K562 (cell line): Measurements from ENCODE around the gene NOD2. TPM values are rescaled to one million over a fixed set of nuclear protein-coding genes. Genes with fewer than 3 reads are reported as not detected.

ENCODE experiments used
- ATAC-seq: fragments of 200-7000 bp; cut with Tn5 transposase; 3 replicates; pipeline ENCODE4 v1.9.1; 2020; ENCODE audit warnings: moderate library complexity
- BruUV-seq: library from RNA; stranded (reverse); fragments of 400-500 nt; replicated peaks from 2 replicates; lab custom pipeline; 2021; lab: Mats Ljungman, UMichigan
- CTCF ChIA-PET: fragments of 300-600 bp; formaldehyde crosslinking; extraction: SDS; loops from one replicate; lab custom pipeline; 2021; ENCODE audit warnings: low intra/inter-chr PET ratio; lab: Yijun Ruan, JAX
- POLR2A ChIA-PET: fragments of 300-600, 350-650 bp; sonication (Branson Sonifier 250); formaldehyde crosslinking; extraction: SDS; loops from one replicate; lab custom pipeline; 2021; ENCODE audit warnings: antibody characterized with exemption, inconsistent platforms; lab: Yijun Ruan, JAX
- DNase-seq, 4 experiments: peaks; one replicate each; pipeline versions ENCODE4 v3.0.0 to v3.0.0-alpha.2; 2011 to 2018; ENCODE audit warnings: low spot score in 3 of 4, mixed read lengths in 3 of 4; ENCODE audit errors: extremely low read depth in 1 of 4
- FAIRE-seq: peaks from 2 replicates; lab custom pipeline; 2011; peaks lifted over from hg19 to GRCh38; lab: Jason Lieb, UNC
- H2AFZ ChIP-seq: 2 replicates; pipeline ENCODE4 v1.6.0; 2011; ENCODE audit warnings: low read depth, low read length, control low read depth, inconsistent platforms
- H3K27ac ChIP-seq: fragments of 200-600 bp; 3 replicates; pipeline ENCODE4 v1.8.0; 2011; ENCODE audit warnings: low read depth, mild to moderate bottlenecking, control low read depth, inconsistent platforms, low read length, moderate library complexity, mixed read lengths; ENCODE audit errors: extremely low read depth
- H3K27me3 ChIP-seq, 2 experiments: fragments of 300-600 bp in 1 of 2; 2 replicates in 1 of 2; 3 replicates in 1 of 2; pipeline versions ENCODE4 v1.6.0 to v1.8.0; 2011; ENCODE audit warnings: inconsistent platforms in 2 of 2, low read length in 2 of 2, mild to moderate bottlenecking in 1 of 2, mixed read lengths in 1 of 2, moderate library complexity in 1 of 2; ENCODE audit not compliant: control insufficient read depth in 2 of 2, insufficient read depth in 2 of 2
- H3K36me3 ChIP-seq: fragments of 300-600 bp; 3 replicates; pipeline ENCODE4 v1.8.0; 2011; ENCODE audit warnings: mild to moderate bottlenecking, low read length, inconsistent platforms; ENCODE audit not compliant: control insufficient read depth, insufficient read depth
- H3K4me1 ChIP-seq, 2 experiments: fragments of 200-600 bp in 1 of 2; replicated peaks in 1 of 2; 2 replicates in 1 of 2; 3 replicates in 1 of 2; pipeline versions ENCODE4 v1.5.1 to v1.8.0; 2011; ENCODE audit warnings: inconsistent platforms in 2 of 2, low read length in 2 of 2, mild to moderate bottlenecking in 1 of 2, mixed read lengths in 1 of 2, moderate library complexity in 1 of 2; ENCODE audit not compliant: control insufficient read depth in 2 of 2, insufficient read depth in 2 of 2
- H3K4me2 ChIP-seq: 2 replicates; pipeline ENCODE4 v1.6.1; 2011; ENCODE audit warnings: low read length, control low read depth, inconsistent platforms, mixed read lengths; ENCODE audit not compliant: insufficient read depth
- H3K4me3 ChIP-seq: fragments of 200-600 bp; sonication (generic), shearing (Covaris generic); 2 replicates; pipeline ENCODE4 v1.5.1; 2016; ENCODE audit warnings: control low read depth, inconsistent platforms
- H3K79me2 ChIP-seq: fragments of 200-600 bp; 3 replicates; pipeline ENCODE4 v1.8.0; 2011; ENCODE audit warnings: low read length, inconsistent platforms; ENCODE audit not compliant: control insufficient read depth, insufficient read depth
- H3K9ac ChIP-seq, 2 experiments: 2 replicates each; pipeline versions ENCODE4 v1.6.0 to v1.6.1; 2011; ENCODE audit warnings: low read depth in 2 of 2, low read length in 2 of 2, control low read depth in 1 of 2, inconsistent platforms in 1 of 2, mild to moderate bottlenecking in 1 of 2, mixed read lengths in 1 of 2; ENCODE audit not compliant: insufficient read depth in 1 of 2
- H3K9me1 ChIP-seq: one replicate; pipeline ENCODE4 v1.6.0; 2011; ENCODE audit warnings: inconsistent platforms, mild to moderate bottlenecking, low read length, moderate library complexity; ENCODE audit not compliant: control insufficient read depth, insufficient read depth
- H3K9me3 ChIP-seq: replicated peaks from 2 replicates; pipeline ENCODE4 v1.5.1; 2011; ENCODE audit warnings: low read depth, low read length, inconsistent platforms; ENCODE audit not compliant: control insufficient read depth, insufficient read depth
- H4K20me1 ChIP-seq: replicated peaks from 2 replicates; pipeline ENCODE4 v1.6.1; 2011; ENCODE audit warnings: low read length, inconsistent platforms, mixed read lengths; ENCODE audit not compliant: control insufficient read depth, insufficient read depth
- CHD1 ChIP-seq: fragments of 200-600 bp; sonication (generic); IDR thresholded peaks from one replicate; pipeline ENCODE4 v1.6.1; 2012; ENCODE audit warnings: mild to moderate bottlenecking, moderate library complexity, low read length, inconsistent platforms
- ELF1 ChIP-seq: fragments of 200-800 bp; sonication (Bioruptor generic); IDR thresholded peaks from 2 replicates; pipeline ENCODE4 v1.6.1; 2016; ENCODE audit warnings: missing genetic modification characterization, missing compliant biosample characterization
- FOXM1 ChIP-seq, 2 experiments: fragments of 450-650 bp in 1 of 2; sonication (generic) in 1 of 2; formaldehyde crosslinking in 1 of 2; IDR thresholded peaks; 2 replicates each; pipeline versions ENCODE4 v1.6.1 to v1.9.0; 2017 to 2022; ENCODE audit warnings: low read depth in 2 of 2, mild to moderate bottlenecking in 2 of 2, missing genetic modification reagents in 1 of 2, moderate library complexity in 1 of 2
- HNRNPUL1 ChIP-seq: fragments of 200-400 bp; formaldehyde crosslinking; IDR thresholded peaks from 2 replicates; pipeline ENCODE4 v1.6.1; 2017; ENCODE audit warnings: low read length
- KHSRP ChIP-seq: fragments of 450-650 bp; IDR thresholded peaks from 2 replicates; pipeline ENCODE4 v1.6.1; 2017
- MECOM ChIP-seq: fragments of 250-450 bp; sonication (Bioruptor Pico); IDR thresholded peaks from 2 replicates; pipeline ENCODE4 v1.8.0; 2022; ENCODE audit warnings: inconsistent platforms
- NCOA6 ChIP-seq: fragments of 450-650 bp; IDR thresholded peaks from 2 replicates; pipeline ENCODE4 v1.6.1; 2017; ENCODE audit warnings: mild to moderate bottlenecking
- NELFE ChIP-seq: IDR thresholded peaks from 2 replicates; pipeline ENCODE4 v1.6.1; 2011; ENCODE audit warnings: mild to moderate bottlenecking; ENCODE audit not compliant: insufficient read depth, insufficient read length
- NR2C1 ChIP-seq, 2 experiments: fragments of 450-650 bp; IDR thresholded peaks; 2 replicates each; pipeline ENCODE4 v1.6.1; 2017; ENCODE audit warnings: mild to moderate bottlenecking in 2 of 2, antibody characterized with exemption in 1 of 2, inconsistent platforms in 1 of 2, missing compliant biosample characterization in 1 of 2, missing genetic modification characterization in 1 of 2
- RBBP5 ChIP-seq: fragments of 200-600 bp; sonication (generic); IDR thresholded peaks from 2 replicates; pipeline ENCODE4 v1.6.1; 2012; ENCODE audit warnings: borderline replicate concordance, mild to moderate bottlenecking, low read length, control low read depth, inconsistent platforms; ENCODE audit not compliant: insufficient read depth, poor library complexity, severe bottlenecking
- XRCC5 ChIP-seq: fragments of 200-400 bp; formaldehyde crosslinking; IDR thresholded peaks from 2 replicates; pipeline ENCODE4 v1.6.1; 2017; ENCODE audit warnings: low read depth, mild to moderate bottlenecking, low read length
- ZNF274 ChIP-seq: IDR thresholded peaks from 2 replicates; pipeline ENCODE4 v1.6.1; 2011; ENCODE audit warnings: low read depth, mild to moderate bottlenecking, low read length, moderate library complexity, borderline replicate concordance
- ZNF408 ChIP-seq: fragments of 250-450 bp; sonication (Bioruptor Pico); IDR thresholded peaks from 2 replicates; pipeline ENCODE4 v1.4.0; 2020; ENCODE audit warnings: low read depth, mild to moderate bottlenecking, moderate library complexity
- ZNF436 ChIP-seq: fragments of 250-450, 450-650 bp; sonication (Bioruptor Pico); formaldehyde crosslinking; IDR thresholded peaks from 2 replicates; pipeline ENCODE4 v1.7.0; 2020; ENCODE audit warnings: mild to moderate bottlenecking
- ZNF586 ChIP-seq: fragments of 450-650 bp; formaldehyde crosslinking; conservative IDR thresholded peaks from 2 replicates; pipeline ENCODE4 v1.4.0; 2020; ENCODE audit warnings: mild to moderate bottlenecking, moderate library complexity
- WGBS: fragments of 100-300 bp; shearing (Covaris generic); methylation state at CpG from one replicate; pipeline ENCODE4 v1.1.6; 2016; ENCODE audit warnings: low coverage, mixed read lengths; ENCODE audit not compliant: insufficient coverage; ENCODE audit errors: missing lambda C conversion rate; 5-methylcytosine and 5-hydroxymethylcytosine counted together
- in situ Hi-C: fragments of 300-500 bp; cut with MboI; formaldehyde crosslinking; loops from 4 replicates; pipeline ENCODE4 v1.15.0; 2018; ENCODE audit warnings: inconsistent platforms, mixed read lengths
- intact Hi-C: fragments of 100-400 bp; cut with micrococcal nuclease; formaldehyde crosslinking; loops from 2 replicates; pipeline ENCODE4 v1.14.2; 2022
- polyA plus RNA-seq, 8 experiments: library from polyadenylated mRNA; depleted of rRNA in 4 of 8; stranded (reverse) in 5 of 8; unstranded in 3 of 8; fragments of >200 nt; fragmentation: Nextera tagmentation in 2 of 8; fragmentation: Illumina TruSeq in 1 of 8; extraction: Ambion mirVana in 2 of 8; extraction: Trizol in 1 of 8; gene quantifications; 2 replicates each; pipeline versions ENCODE4 v1.2.1 to v1.2.3, GENCODE V29; 2011 to 2014; ENCODE audit warnings: inconsistent platforms in 1 of 8, missing spikeins in 1 of 8
- total RNA-seq, 7 experiments: library from RNA; depleted of rRNA in 6 of 7; stranded (reverse); fragments of >200 nt in 6 of 7; fragmentation: Illumina TruSeq in 2 of 7; extraction: Trizol in 2 of 7; gene quantifications; 2 replicates each; pipeline versions ENCODE4 v1.2.1 to v1.2.3, GENCODE V29; 2011 to 2021; ENCODE audit warnings: low replicate concordance in 1 of 7
- TF ChIP-seq, protein P1 (sequence below), 2 experiments: IDR thresholded peaks; 2 replicates each; pipeline ENCODE4 v1.6.1; 2012; ENCODE audit warnings: improper control_type of control experiment in 2 of 2, low read depth in 2 of 2, low read length in 2 of 2, borderline replicate concordance in 1 of 2

The NOD2 gene
- total and polyA plus RNA-seq, 9 of the 15 experiments (the other 6 are each of a cell fraction or from before 2014, with no cell fraction given), result 0.04 TPM; not detected in 8

- TF ChIP-seq RBBP5, result peak; percentile 19
- TF ChIP-seq ZNF586 (CRISPR knock-in tag), result no peak
- TF ChIP-seq NCOA6, result 0 out of 2 replicates have a peak, but pooled peaks have one; percentile 22
Observed at GRCh38 chr16:50742576-50743200, 49.3 kb downstream of the NOD2 start (continued).

- no peak for ATAC-seq
- no peak overlapping the region for H3K4me2 ChIP-seq
- ChIA-PET CTCF (no interaction called here), POLR2A (no interaction called here)
- H3K9ac ChIP-seq, result no peak overlapping the region
- H4K20me1 ChIP-seq, result no peaks in the 10 kb centered on the region
- no peaks in the 10 kb centered on the region for H3K9me3 ChIP-seq
- H3K4me3 ChIP-seq, result no peak overlapping the region
- FAIRE-seq, result no peak
- no peak overlapping the region for H2AFZ ChIP-seq
- no peaks in the 10 kb centered on the region for H3K36me3 ChIP-seq
- no peak overlapping the region for H3K27ac ChIP-seq
- H3K27me3 ChIP-seq, result peaks cover 0 to under 1% of the 10 kb centered on the region in 2 experiments; a peak in 1 of 5 replicates
- H3K79me2 ChIP-seq, result no peaks in the 10 kb centered on the region
- in situ Hi-C loops (no loop called here), intact Hi-C loops (no loop called here)
- BruUV-seq, result no TSS peak
- no peak for DNase-seq
- 70% methylated on average over 3 of the region's 3 CpGs for WGBS
- H3K9me1 ChIP-seq, result no peaks in the 10 kb centered on the region
- H3K4me1 ChIP-seq, result peaks cover 5 to 11% of the 10 kb centered on the region in 2 experiments; a peak in 3 of 5 replicates
- TF ChIP-seq ZNF408 (CRISPR knock-in tag) (no peak), RBBP5 (no peak), XRCC5 (no peak), MECOM (no peak), ZNF274 (no peak), NELFE (no peak), KHSRP (no peak), NR2C1 (IDR thresholded peaks at IDR 0.05) (no peak), NR2C1 (tag; IDR thresholded peaks at IDR 0.05) (no peak), HNRNPUL1 (no peak), FOXM1 (IDR thresholded peaks at IDR 0.05; ENCODE audit: low read depth) (no peak), FOXM1 (CRISPR knock-in tag; IDR thresholded peaks at IDR 0.05; ENCODE audit: low read depth) (no peak), ELF1 (tag) (no peak), ZNF436 (CRISPR knock-in tag) (no peak), CHD1 (no peak)
- TF ChIP-seq, protein P1, sequence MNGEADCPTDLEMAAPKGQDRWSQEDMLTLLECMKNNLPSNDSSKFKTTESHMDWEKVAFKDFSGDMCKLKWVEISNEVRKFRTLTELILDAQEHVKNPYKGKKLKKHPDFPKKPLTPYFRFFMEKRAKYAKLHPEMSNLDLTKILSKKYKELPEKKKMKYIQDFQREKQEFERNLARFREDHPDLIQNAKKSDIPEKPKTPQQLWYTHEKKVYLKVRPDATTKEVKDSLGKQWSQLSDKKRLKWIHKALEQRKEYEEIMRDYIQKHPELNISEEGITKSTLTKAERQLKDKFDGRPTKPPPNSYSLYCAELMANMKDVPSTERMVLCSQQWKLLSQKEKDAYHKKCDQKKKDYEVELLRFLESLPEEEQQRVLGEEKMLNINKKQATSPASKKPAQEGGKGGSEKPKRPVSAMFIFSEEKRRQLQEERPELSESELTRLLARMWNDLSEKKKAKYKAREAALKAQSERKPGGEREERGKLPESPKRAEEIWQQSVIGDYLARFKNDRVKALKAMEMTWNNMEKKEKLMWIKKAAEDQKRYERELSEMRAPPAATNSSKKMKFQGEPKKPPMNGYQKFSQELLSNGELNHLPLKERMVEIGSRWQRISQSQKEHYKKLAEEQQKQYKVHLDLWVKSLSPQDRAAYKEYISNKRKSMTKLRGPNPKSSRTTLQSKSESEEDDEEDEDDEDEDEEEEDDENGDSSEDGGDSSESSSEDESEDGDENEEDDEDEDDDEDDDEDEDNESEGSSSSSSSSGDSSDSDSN (IDR thresholded peaks at IDR 0.05; ENCODE audit: borderline replicate concordance in 1 of 2, low read depth in 2 of 2, low read length in 2 of 2), result no peak
Observed at GRCh38 chr16:50743581-50744225, 50.3 kb downstream of the NOD2 start.
